ENCODE measurements around the gene TEX9.
A peak's percentile ranks its signal among the peaks of the same experiment; 100 is the strongest.
"Not testable (repeated sequence)": the region's sequence is repeated elsewhere in the genome, so short reads cannot be mapped to it uniquely, and the experiment has no call there.

The TEX9 gene

DNA sequence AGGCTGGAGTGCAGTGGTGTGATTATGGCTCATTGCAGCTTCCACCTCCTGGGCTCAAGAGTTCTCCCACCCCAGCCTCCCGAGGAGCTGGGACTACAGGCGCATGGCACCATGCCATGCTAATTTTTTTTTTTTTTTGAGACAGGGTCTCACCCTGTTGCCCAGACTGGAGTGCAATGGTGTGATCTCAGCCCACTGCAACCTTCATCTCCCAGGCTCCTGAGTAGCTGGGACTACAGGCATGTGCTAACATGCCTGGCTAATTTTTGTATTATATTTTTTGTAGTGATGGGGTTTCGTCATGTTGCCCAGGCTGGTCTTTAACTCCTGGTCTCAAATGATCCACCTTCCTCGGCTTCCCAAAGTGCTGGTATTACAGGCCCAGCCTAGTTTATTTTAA, 4.0 kb downstream of the TEX9 start:
- TF ChIP-seq, protein P1, sequence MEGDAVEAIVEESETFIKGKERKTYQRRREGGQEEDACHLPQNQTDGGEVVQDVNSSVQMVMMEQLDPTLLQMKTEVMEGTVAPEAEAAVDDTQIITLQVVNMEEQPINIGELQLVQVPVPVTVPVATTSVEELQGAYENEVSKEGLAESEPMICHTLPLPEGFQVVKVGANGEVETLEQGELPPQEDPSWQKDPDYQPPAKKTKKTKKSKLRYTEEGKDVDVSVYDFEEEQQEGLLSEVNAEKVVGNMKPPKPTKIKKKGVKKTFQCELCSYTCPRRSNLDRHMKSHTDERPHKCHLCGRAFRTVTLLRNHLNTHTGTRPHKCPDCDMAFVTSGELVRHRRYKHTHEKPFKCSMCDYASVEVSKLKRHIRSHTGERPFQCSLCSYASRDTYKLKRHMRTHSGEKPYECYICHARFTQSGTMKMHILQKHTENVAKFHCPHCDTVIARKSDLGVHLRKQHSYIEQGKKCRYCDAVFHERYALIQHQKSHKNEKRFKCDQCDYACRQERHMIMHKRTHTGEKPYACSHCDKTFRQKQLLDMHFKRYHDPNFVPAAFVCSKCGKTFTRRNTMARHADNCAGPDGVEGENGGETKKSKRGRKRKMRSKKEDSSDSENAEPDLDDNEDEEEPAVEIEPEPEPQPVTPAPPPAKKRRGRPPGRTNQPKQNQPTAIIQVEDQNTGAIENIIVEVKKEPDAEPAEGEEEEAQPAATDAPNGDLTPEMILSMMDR (IDR thresholded peaks at IDR 0.05; ENCODE audit: poor library complexity, severe bottlenecking), result no peak
- peak; percentile 19; the same call in 1 of the 3 replicates for ATAC-seq (ENCODE audit: low read depth)

DNA sequence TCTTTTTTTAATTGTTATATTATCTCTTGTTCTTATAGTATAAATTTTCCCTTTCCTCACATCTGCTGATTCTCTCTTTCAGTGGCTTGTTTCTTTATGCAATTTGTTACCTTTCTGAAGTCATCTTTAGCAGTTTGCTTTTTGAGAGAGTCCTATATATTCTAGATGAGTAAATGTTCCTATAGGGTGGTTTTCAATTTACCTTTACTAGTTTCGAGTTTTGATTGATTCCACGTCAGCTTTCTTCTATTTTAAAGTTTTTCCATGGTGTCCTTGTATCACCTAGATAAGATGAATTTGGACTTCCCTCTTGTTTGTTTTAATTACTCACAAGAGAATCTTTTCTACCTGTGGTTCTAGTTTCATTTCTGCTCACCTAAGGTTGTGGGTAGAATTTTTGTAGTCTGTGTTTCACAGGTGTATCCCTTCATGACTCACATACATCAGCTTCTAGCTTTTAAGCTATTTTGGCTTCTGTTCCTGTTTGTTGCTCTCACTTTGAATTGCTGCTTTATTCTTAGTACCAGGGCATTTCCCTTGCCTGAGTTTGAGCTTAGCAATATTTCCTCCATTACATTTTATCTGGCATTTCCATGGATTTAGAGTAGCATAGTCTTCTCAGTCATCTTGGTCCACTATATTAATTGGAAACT, 6.4 kb downstream of the TEX9 start:
- peaks cover 30% of the 10 kb centered on the region for H3K4me1 ChIP-seq (ENCODE audit: insufficient read depth, poor library complexity, severe bottlenecking)
- no peaks in the 10 kb centered on the region for H3K27me3 ChIP-seq (ENCODE audit: insufficient read depth, poor library complexity, severe bottlenecking)
- no peak for DNase-seq (ENCODE audit: low spot score)
- TF ChIP-seq, protein P1 (IDR thresholded peaks at IDR 0.05; ENCODE audit: poor library complexity, severe bottlenecking), result no peak
- H3K4me3 ChIP-seq (ENCODE audit: severe bottlenecking), result no peak overlapping the region
- ATAC-seq (ENCODE audit: low read depth), result peak; percentile 82
- no peak overlapping the region for H3K27ac ChIP-seq (ENCODE audit: poor library complexity, severe bottlenecking)
- H3K36me3 ChIP-seq (ENCODE audit: low read depth), result no peaks in the 10 kb centered on the region; the same call in 1 of the 2 replicates
- no peaks in the 10 kb centered on the region for H3K9me3 ChIP-seq (ENCODE audit: severe bottlenecking)

More for the DNA sequence above, 4.0 kb downstream of the TEX9 start:
- Histone ChIP-seq H3K9me3 (ENCODE audit: severe bottlenecking) (no peaks in the 10 kb centered on the region), H3K27ac (ENCODE audit: poor library complexity, severe bottlenecking) (no peak overlapping the region), H3K36me3 (ENCODE audit: low read depth) (no peaks in the 10 kb centered on the region; the same call in 1 of the 2 replicates), H3K27me3 (ENCODE audit: insufficient read depth, poor library complexity, severe bottlenecking) (no peaks in the 10 kb centered on the region), H3K4me1 (ENCODE audit: insufficient read depth, poor library complexity, severe bottlenecking) (peaks cover 37% of the 10 kb centered on the region), H3K4me3 (ENCODE audit: severe bottlenecking) (no peak overlapping the region)
- DNase-seq (ENCODE audit: low spot score), result no peak

DNA sequence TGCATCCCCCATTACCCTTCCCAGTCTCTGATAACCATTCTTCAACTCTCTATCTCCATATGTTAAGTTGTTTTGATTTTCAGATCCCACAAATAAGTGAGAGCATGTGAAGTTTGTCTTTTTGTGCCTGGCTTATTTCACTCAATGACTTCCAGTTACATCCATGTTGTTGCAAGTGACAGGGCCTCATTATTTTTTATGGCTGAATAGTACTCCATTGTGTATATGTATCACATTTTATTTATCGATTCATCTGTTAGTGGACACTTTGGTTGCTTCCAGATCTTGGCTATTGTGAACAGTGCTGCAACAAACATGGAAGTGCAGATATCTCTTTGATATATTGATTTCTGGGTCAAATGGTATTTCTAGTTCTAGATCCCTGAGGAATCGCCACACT, 9.5 kb downstream of the TEX9 start:
- H3K9me3 ChIP-seq (ENCODE audit: severe bottlenecking); H3K36me3 ChIP-seq (ENCODE audit: low read depth); H3K27ac ChIP-seq (ENCODE audit: poor library complexity, severe bottlenecking); H3K4me1 ChIP-seq (ENCODE audit: insufficient read depth, poor library complexity, severe bottlenecking); H3K27me3 ChIP-seq (ENCODE audit: insufficient read depth, poor library complexity, severe bottlenecking); ATAC-seq (ENCODE audit: low read depth); H3K4me3 ChIP-seq (ENCODE audit: severe bottlenecking); DNase-seq (ENCODE audit: low spot score): not testable (repeated sequence)

DNA sequence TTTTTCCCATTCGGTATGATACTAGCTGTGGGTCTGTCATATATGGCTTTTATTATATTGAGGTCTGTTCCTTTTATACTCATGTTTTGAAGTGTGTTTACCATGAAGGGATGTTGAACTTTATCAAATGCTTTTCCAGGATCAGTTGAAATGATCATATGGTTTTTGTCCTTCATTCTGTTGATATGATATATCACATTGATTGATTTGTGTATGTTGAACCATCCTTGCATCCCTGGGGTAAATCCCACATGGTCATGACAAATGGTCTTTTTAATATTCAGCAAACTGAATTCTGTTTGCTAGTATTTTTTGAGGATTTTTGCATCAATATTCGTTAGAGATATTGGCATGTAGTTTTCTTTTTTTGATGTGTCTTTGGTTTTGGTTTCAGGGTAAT, 12.6 kb downstream of the TEX9 start:
- H3K9me3 ChIP-seq (ENCODE audit: severe bottlenecking); H3K27ac ChIP-seq (ENCODE audit: poor library complexity, severe bottlenecking); H3K36me3 ChIP-seq (ENCODE audit: low read depth); H3K4me1 ChIP-seq (ENCODE audit: insufficient read depth, poor library complexity, severe bottlenecking); H3K27me3 ChIP-seq (ENCODE audit: insufficient read depth, poor library complexity, severe bottlenecking); H3K4me3 ChIP-seq (ENCODE audit: severe bottlenecking); ATAC-seq (ENCODE audit: low read depth); DNase-seq (ENCODE audit: low spot score): not testable (repeated sequence)

DNA sequence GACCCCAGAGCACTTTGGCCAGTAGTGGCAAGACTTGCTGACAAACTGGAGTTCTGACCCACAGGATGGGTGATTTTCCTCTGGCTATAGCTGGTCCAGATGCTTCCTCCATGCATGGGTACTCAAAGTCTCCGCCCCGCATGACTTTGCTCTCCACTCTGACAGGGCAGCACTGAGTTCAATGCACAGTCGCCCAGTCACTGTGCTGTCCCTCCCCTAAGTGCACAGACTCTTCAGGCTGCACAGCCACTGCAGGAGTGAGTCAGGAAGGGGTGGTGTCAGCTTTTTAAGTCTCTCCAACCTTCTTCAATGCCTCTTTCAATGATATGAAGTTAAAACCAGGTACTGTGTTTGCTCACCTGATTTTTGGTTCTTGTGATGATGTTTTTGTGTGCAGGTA, 17.8 kb downstream of the TEX9 start:
- no peak overlapping the region for H3K27ac ChIP-seq (ENCODE audit: poor library complexity, severe bottlenecking)
- no peaks in the 10 kb centered on the region for H3K4me1 ChIP-seq (ENCODE audit: insufficient read depth, poor library complexity, severe bottlenecking)
- H3K4me3 ChIP-seq (ENCODE audit: severe bottlenecking), result no peak overlapping the region
- DNase-seq (ENCODE audit: low spot score) (no peak), ATAC-seq (ENCODE audit: low read depth) (peak; percentile 49; the same call in 1 of the 3 replicates)
- TF ChIP-seq, protein P1 (IDR thresholded peaks at IDR 0.05; ENCODE audit: poor library complexity, severe bottlenecking), result no peak
- H3K9me3 ChIP-seq (ENCODE audit: severe bottlenecking), result peaks cover 3% of the 10 kb centered on the region
- no peaks in the 10 kb centered on the region for H3K27me3 ChIP-seq (ENCODE audit: insufficient read depth, poor library complexity, severe bottlenecking)
- no peaks in the 10 kb centered on the region for H3K36me3 ChIP-seq (ENCODE audit: low read depth)

DNA sequence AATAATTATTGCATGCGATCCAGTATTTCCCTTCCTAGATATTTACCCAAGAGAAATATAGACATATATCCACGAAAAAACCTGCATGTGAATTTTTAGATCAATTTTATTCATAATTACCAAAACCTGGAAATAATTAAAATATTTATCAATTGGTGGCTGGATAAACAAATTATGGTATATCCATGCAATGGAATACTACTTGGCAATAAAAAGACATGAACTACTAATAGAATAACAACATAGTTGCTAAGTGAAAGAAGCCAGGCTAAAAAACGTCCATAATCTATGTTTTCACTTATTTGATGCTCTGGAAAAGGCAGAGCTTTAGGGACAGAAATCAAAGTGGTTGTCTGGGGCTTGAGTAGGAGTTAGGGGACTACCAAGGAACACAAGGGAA, 20.7 kb downstream of the TEX9 start:
- TF ChIP-seq, protein P1 (IDR thresholded peaks at IDR 0.05; ENCODE audit: poor library complexity, severe bottlenecking), result no peak
- Histone ChIP-seq H3K9me3 (ENCODE audit: severe bottlenecking) (peaks cover under 1% of the 10 kb centered on the region), H3K27ac (ENCODE audit: poor library complexity, severe bottlenecking) (no peak overlapping the region), H3K27me3 (ENCODE audit: insufficient read depth, poor library complexity, severe bottlenecking) (no peaks in the 10 kb centered on the region), H3K4me1 (ENCODE audit: insufficient read depth, poor library complexity, severe bottlenecking) (no peaks in the 10 kb centered on the region), H3K4me3 (ENCODE audit: severe bottlenecking) (no peak overlapping the region), H3K36me3 (ENCODE audit: low read depth) (no peaks in the 10 kb centered on the region)
- DNase-seq (ENCODE audit: low spot score) (no peak), ATAC-seq (ENCODE audit: low read depth) (no peak)

Data from RWPE2 (cell line).